AG04450 (cell line): ENCODE measurements around the gene DGKG. TPM values are rescaled to one million over a fixed set of nuclear protein-coding genes. Genes with fewer than 3 reads are reported as not detected.

ENCODE experiments used
- CTCF ChIA-PET: fragments of 300-600, 350-600 bp; formaldehyde crosslinking; extraction: SDS; loops from one replicate; lab custom pipeline; 2022; ENCODE audit warnings: antibody characterized with exemption, inconsistent platforms; lab: Charles Lee
- POLR2A ChIA-PET: fragments of 350-600 bp; formaldehyde crosslinking; extraction: SDS; loops from one replicate; lab custom pipeline; 2021; ENCODE audit warnings: antibody characterized with exemption, inconsistent platforms; lab: Yijun Ruan, JAX
- DNase-seq: peaks from one replicate; pipeline ENCODE4 v3.0.0-alpha.2; 2011; ENCODE audit warnings: low read depth, low spot score
- H3K27ac ChIP-seq: one replicate; pipeline ENCODE4 v1.5.1; 2012; ENCODE audit warnings: low read depth, low read length, control low read depth
- H3K27me3 ChIP-seq: one replicate; pipeline ENCODE4 v1.6.0; 2012; ENCODE audit warnings: low read length; ENCODE audit not compliant: control insufficient read depth, insufficient read depth
- H3K4me3 ChIP-seq: 2 replicates; pipeline ENCODE4 v1.5.1; 2011; ENCODE audit warnings: mild to moderate bottlenecking, low read depth, low read length, control low read depth
- H3K9me3 ChIP-seq: 2 replicates; pipeline ENCODE4 v1.5.1; 2012; ENCODE audit warnings: low read length; ENCODE audit not compliant: control insufficient read depth, insufficient read depth
- polyA plus RNA-seq: library from polyadenylated mRNA; depleted of rRNA; stranded (reverse); fragments of >200 nt; gene quantifications from 2 replicates; pipeline ENCODE4 v1.2.3, GENCODE V29; 2011
- TF ChIP-seq, protein P1 (sequence below): IDR thresholded peaks from 2 replicates; pipeline ENCODE4 v1.5.1; 2011; ENCODE audit warnings: low read depth, low read length, control low read depth, inconsistent platforms

The DGKG gene
- polyA plus RNA-seq, 1 experiment = 5.1 TPM

GRCh38 chr3:186121968-186122367 is 240.1 kb downstream of the DGKG start:
- DNase-seq = no peak
- POLR2A ChIA-PET = no interaction called here
- Histone ChIP-seq H3K27me3 (peaks cover 21% of the 10 kb centered on the region), H3K9me3 (no peaks in the 10 kb centered on the region; the same call in 1 of the 2 replicates), H3K4me3 (no peak overlapping the region), H3K27ac (no peak overlapping the region)
- CTCF ChIA-PET = interaction anchor here (1.5 kb wide), 1 partner anchor 178 kb away, joined by 6 read pairs; no protein-coding TSS in a partner anchor
- TF ChIP-seq, protein P1, sequence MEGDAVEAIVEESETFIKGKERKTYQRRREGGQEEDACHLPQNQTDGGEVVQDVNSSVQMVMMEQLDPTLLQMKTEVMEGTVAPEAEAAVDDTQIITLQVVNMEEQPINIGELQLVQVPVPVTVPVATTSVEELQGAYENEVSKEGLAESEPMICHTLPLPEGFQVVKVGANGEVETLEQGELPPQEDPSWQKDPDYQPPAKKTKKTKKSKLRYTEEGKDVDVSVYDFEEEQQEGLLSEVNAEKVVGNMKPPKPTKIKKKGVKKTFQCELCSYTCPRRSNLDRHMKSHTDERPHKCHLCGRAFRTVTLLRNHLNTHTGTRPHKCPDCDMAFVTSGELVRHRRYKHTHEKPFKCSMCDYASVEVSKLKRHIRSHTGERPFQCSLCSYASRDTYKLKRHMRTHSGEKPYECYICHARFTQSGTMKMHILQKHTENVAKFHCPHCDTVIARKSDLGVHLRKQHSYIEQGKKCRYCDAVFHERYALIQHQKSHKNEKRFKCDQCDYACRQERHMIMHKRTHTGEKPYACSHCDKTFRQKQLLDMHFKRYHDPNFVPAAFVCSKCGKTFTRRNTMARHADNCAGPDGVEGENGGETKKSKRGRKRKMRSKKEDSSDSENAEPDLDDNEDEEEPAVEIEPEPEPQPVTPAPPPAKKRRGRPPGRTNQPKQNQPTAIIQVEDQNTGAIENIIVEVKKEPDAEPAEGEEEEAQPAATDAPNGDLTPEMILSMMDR = no peak

DNA sequence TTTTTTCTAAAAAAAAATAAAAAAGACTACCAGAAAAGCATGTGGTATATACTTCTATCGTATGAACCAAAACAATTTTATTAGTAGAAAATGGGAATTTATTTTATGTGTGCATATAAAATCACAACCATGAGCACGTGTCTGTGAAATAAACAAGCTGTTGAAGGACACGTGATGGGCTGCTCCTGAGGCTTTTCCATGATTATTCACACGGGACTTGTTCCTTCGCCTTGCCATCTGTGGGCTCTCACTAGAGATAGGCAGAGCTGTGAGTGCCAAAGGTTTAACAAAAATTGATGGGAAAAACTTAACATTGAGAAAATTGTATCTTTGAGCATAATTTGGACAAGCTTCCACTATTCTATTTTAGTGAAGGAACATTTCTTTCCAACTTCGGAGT is 240.8 kb downstream of the DGKG start:
- ChIA-PET CTCF (no interaction called here), POLR2A (no interaction called here)
- peaks cover 21% of the 10 kb centered on the region for H3K27me3 ChIP-seq
- no peak overlapping the region for H3K4me3 ChIP-seq
- no peak for DNase-seq
- TF ChIP-seq, protein P1 = no peak
- H3K9me3 ChIP-seq = no peaks in the 10 kb centered on the region
- no peak overlapping the region for H3K27ac ChIP-seq

GRCh38 chr3:186119499-186119898 is 242.5 kb downstream of the DGKG start:
- H3K4me3 ChIP-seq = no peak overlapping the region
- DNase-seq = no peak
- no peak overlapping the region for H3K27ac ChIP-seq
- ChIA-PET CTCF (no interaction called here), POLR2A (no interaction called here)
- H3K27me3 ChIP-seq = peaks cover 26% of the 10 kb centered on the region
- TF ChIP-seq, protein P1 = no peak
- H3K9me3 ChIP-seq = no peaks in the 10 kb centered on the region

- TF ChIP-seq, protein P1 = no peak
- POLR2A ChIA-PET = no interaction called here
- peaks cover 24% of the 10 kb centered on the region for H3K27me3 ChIP-seq
- no peak overlapping the region for H3K4me3 ChIP-seq
- CTCF ChIA-PET = interaction anchor here (1.2 kb wide), 1 partner anchor 135 kb away, joined by 3 read pairs; no protein-coding TSS in a partner anchor
- H3K9me3 ChIP-seq = no peaks in the 10 kb centered on the region
- no peak overlapping the region for H3K27ac ChIP-seq
- no peak for DNase-seq
Observed at GRCh38 chr3:186118692-186119091, 243.3 kb downstream of the DGKG start.

GRCh38 chr3:186117521-186118134 is 244.4 kb downstream of the DGKG start:
- no peak for DNase-seq
- ChIA-PET POLR2A (no interaction called here), CTCF (interaction anchor here (1.2 kb wide), 1 partner anchor 134 kb away, joined by 3 read pairs; no protein-coding TSS in a partner anchor)
- H3K4me3 ChIP-seq = no peak overlapping the region
- H3K9me3 ChIP-seq = no peaks in the 10 kb centered on the region
- H3K27me3 ChIP-seq = peaks cover 24% of the 10 kb centered on the region
- no peak overlapping the region for H3K27ac ChIP-seq
- TF ChIP-seq, protein P1 = no peak
